ENCODE measurements around the gene ZNF470. TPM values are rescaled to one million over a fixed set of nuclear protein-coding genes. Genes with fewer than 3 reads are reported as not detected.
A peak's percentile ranks its signal among the peaks of the same experiment; 100 is the strongest.

ZNF470 gene
- total RNA-seq, 1 donor from 2014 or later = 6.5 TPM

DNA sequence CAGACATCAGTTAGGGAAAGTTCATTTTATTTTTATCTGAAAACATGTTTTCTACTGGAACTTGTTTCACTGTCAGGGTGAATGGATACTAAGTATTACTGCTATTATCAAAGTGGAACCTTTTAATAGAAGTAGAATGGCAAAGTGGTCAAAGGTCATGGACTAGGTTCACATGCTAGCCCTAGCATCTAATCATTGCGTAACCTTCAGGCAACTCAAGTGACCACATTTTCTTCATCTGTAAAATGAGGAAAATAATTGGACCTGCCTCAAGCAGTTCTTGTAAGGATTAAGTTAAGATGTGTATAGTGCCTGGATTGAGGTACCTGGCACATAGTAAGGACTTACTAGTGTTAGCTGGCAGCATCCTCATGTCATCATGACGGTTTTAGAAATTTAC lies 23.5 kb upstream of the ZNF470 start:
- Mint-ChIP-seq H3K4me3 (no peak overlapping the region), H3K4me1 (ENCODE audit: unreplicated experiment) (no peaks in the 10 kb centered on the region), H3K36me3 (peaks cover 60% of the 10 kb centered on the region), H3K27me3 (no peaks in the 10 kb centered on the region), H3K27ac (no peak overlapping the region), H3K9me3 (peaks cover 17% of the 10 kb centered on the region)
- no peak for DNase-seq (ENCODE audit: extremely low spot score, unreplicated experiment)
- TF ChIP-seq, protein P1, sequence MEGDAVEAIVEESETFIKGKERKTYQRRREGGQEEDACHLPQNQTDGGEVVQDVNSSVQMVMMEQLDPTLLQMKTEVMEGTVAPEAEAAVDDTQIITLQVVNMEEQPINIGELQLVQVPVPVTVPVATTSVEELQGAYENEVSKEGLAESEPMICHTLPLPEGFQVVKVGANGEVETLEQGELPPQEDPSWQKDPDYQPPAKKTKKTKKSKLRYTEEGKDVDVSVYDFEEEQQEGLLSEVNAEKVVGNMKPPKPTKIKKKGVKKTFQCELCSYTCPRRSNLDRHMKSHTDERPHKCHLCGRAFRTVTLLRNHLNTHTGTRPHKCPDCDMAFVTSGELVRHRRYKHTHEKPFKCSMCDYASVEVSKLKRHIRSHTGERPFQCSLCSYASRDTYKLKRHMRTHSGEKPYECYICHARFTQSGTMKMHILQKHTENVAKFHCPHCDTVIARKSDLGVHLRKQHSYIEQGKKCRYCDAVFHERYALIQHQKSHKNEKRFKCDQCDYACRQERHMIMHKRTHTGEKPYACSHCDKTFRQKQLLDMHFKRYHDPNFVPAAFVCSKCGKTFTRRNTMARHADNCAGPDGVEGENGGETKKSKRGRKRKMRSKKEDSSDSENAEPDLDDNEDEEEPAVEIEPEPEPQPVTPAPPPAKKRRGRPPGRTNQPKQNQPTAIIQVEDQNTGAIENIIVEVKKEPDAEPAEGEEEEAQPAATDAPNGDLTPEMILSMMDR (conservative IDR thresholded peaks at IDR 0.05) = no peak

DNA sequence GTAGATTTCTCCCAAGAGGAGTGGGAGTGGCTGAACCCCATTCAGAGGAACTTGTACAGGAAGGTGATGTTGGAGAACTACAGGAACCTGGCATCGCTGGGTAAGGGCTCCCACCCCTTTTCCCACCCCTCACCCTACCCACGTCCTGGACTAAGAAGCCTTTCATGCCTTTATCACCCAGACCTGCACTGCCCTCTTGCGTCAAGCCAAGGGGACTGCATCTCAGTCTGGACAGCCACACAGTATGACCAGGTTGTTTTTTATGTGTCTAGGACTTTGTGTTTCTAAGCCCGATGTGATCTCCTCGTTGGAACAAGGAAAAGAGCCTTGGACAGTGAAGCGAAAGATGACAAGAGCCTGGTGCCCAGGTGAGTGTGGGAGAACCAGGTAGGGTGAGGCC lies 19.7 kb upstream of the ZNF470 start:
- no peak for DNase-seq (ENCODE audit: extremely low spot score, unreplicated experiment)
- H3K4me1 Mint-ChIP-seq (ENCODE audit: unreplicated experiment) = no peaks in the 10 kb centered on the region
- peaks cover 65% of the 10 kb centered on the region for H3K36me3 Mint-ChIP-seq
- H3K27ac Mint-ChIP-seq = no peak overlapping the region
- H3K4me3 Mint-ChIP-seq = no peak overlapping the region
- TF ChIP-seq, protein P1 (conservative IDR thresholded peaks at IDR 0.05) = no peak
- no peaks in the 10 kb centered on the region for H3K27me3 Mint-ChIP-seq
- peaks cover 12% of the 10 kb centered on the region for H3K9me3 Mint-ChIP-seq

DNA sequence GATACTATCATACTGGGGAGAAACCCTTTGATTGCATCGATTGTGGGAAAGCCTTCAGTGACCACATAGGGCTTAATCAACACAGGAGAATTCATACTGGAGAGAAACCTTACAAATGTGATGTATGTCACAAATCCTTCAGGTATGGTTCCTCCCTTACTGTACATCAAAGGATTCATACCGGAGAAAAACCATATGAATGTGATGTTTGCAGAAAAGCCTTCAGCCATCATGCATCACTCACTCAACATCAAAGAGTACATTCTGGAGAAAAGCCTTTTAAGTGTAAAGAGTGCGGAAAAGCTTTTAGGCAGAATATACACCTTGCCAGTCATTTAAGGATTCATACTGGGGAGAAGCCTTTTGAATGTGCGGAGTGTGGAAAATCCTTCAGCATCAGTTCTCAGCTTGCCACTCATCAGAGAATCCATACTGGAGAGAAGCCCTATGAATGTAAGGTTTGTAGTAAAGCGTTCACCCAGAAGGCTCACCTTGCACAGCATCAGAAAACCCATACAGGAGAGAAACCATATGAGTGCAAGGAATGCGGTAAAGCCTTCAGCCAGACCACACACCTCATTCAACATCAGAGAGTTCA lies 12.9 kb upstream of the ZNF470 start:
- no peaks in the 10 kb centered on the region for H3K27me3 Mint-ChIP-seq

GRCh38 chr19:56562766-56563165 lies 4.5 kb upstream of the ZNF470 start:
- TF ChIP-seq, protein P1 (conservative IDR thresholded peaks at IDR 0.05) = no peak
- Mint-ChIP-seq H3K36me3 (peaks cover 23% of the 10 kb centered on the region), H3K9me3 (no peaks in the 10 kb centered on the region), H3K4me1 (ENCODE audit: unreplicated experiment) (no peaks in the 10 kb centered on the region), H3K4me3 (no peak overlapping the region), H3K27me3 (no peaks in the 10 kb centered on the region), H3K27ac (no peak overlapping the region)
- DNase-seq (ENCODE audit: extremely low spot score, unreplicated experiment) = no peak

More for the DNA sequence above, 12.9 kb upstream of the ZNF470 start:
- Mint-ChIP-seq H3K4me3 (no peak overlapping the region), H3K27ac (no peak overlapping the region), H3K9me3 (peaks cover 34% of the 10 kb centered on the region), H3K4me1 (ENCODE audit: unreplicated experiment) (no peaks in the 10 kb centered on the region), H3K36me3 (peaks cover 58% of the 10 kb centered on the region)
- DNase-seq (ENCODE audit: extremely low spot score, unreplicated experiment) = no peak
- TF ChIP-seq, protein P1 (conservative IDR thresholded peaks at IDR 0.05) = no peak

DNA sequence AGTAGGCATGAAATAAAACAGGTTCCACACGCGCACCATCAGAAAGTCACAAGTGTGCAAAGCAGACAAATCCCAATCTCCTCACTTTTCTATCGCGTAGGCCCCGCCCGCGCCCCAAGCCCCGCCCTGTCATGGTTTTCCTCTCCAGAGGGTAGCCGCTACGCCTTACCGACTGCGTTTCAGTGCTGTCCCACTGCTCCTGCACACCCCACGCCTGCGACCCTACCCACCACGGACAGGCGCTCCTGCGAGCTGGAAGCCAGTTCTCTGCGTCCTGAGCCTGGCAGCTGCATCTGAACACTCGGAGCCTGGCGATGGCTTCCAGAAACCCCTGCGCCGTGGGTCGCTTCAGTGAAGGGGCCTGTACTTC lies 379 bp upstream of the ZNF470 start:
- Mint-ChIP-seq H3K27me3 (no peaks in the 10 kb centered on the region), H3K27ac (peak overlapping the region; percentile 92), H3K9me3 (peaks cover 4% of the 10 kb centered on the region), H3K36me3 (peaks cover 49% of the 10 kb centered on the region), H3K4me3 (peak overlapping the region; percentile 99), H3K4me1 (ENCODE audit: unreplicated experiment) (no peaks in the 10 kb centered on the region)
- TF ChIP-seq, protein P1 (conservative IDR thresholded peaks at IDR 0.05) = no peak
- DNase-seq (ENCODE audit: extremely low spot score, unreplicated experiment) = no peak

- H3K27me3 Mint-ChIP-seq = no peaks in the 10 kb centered on the region
- peaks cover 4% of the 10 kb centered on the region for H3K9me3 Mint-ChIP-seq
- H3K36me3 Mint-ChIP-seq = peaks cover 79% of the 10 kb centered on the region
- no peaks in the 10 kb centered on the region for H3K4me1 Mint-ChIP-seq (ENCODE audit: unreplicated experiment)
- H3K27ac Mint-ChIP-seq = no peak overlapping the region
- no peak for DNase-seq (ENCODE audit: extremely low spot score, unreplicated experiment)
- H3K4me3 Mint-ChIP-seq = no peak overlapping the region
- TF ChIP-seq, protein P1 (conservative IDR thresholded peaks at IDR 0.05) = no peak
Observed at GRCh38 chr19:56572589-56572988, 5.3 kb downstream of the ZNF470 start.
